Left renal pelvis (tissue), 4 donors: ENCODE measurements around the gene GOLGA6L25. TPM values are rescaled to one million over a fixed set of nuclear protein-coding genes. Genes with fewer than 3 reads are reported as not detected.
"Not testable (repeated sequence)": the region's sequence is repeated elsewhere in the genome, so short reads cannot be mapped to it uniquely, and the experiment has no call there.

Experiments used
- DNase-seq, 4 donors: peaks; one replicate each; pipeline ENCODE4 v3.0.0-alpha.2; 2013; ENCODE audit warnings: low read depth in 4 of 4, low spot score in 3 of 4
- polyA plus RNA-seq, 4 donors: library from polyadenylated mRNA; unstranded; fragments of 120-200 nt; gene quantifications; one replicate each; pipeline ENCODE4 v1.2.1, GENCODE V29; 2013; ENCODE audit not compliant: insufficient read length in 4 of 4

GOLGA6L25 gene, protein sequence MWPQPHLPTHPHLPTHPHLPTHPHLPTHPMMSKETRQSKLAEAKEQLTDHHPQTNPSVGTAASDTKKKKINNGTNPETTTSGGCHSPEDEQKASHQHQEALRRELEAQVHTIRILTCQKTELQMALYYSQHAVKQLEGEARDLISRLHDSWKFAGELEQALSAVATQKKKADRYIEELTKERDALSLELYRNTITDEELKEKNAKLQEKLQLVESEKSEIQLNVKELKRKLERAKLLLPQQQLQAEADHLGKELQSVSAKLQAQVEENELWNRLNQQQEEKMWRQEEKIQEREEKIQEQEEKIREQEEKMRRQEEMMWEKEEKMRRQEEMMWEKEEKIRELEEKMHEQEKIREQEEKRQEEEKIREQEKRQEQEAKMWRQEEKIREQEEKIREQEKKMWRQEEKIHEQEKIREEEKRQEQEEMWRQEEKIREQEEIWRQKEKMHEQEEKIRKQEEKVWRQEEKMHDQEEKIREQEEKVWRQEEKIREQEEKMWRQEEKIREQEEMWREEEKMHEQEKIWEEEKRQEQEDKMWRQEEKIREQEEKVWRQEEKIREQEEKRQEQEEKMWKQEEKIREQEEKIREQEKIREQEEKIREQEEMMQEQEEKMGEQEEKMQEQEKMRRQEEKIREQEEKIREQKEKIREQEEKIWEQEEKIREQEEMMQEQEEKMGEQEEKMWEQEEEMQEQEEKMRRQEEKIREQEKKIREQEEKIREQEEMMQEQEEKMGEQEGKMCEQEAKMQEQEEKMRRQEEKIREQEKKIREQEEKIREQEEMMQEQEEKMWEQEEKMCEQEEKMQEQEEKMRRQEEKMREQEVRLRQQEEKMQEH
- not detected for polyA plus RNA-seq

- DNase-seq, result not testable (repeated sequence)
These were observed at the start of gene GOLGA6L25 for GRCh38 chr15:28553268-28553667. Gene GOLGA6L25, plus strand, starts transcription at chr15:28553568. Its CDS starts 61 bp downstream, at chr15:28553629.

GRCh38 chr15:28508217-28508889 lies 45.0 kb upstream of the GOLGA6L25 start:
- not testable (repeated sequence) for DNase-seq

DNA sequence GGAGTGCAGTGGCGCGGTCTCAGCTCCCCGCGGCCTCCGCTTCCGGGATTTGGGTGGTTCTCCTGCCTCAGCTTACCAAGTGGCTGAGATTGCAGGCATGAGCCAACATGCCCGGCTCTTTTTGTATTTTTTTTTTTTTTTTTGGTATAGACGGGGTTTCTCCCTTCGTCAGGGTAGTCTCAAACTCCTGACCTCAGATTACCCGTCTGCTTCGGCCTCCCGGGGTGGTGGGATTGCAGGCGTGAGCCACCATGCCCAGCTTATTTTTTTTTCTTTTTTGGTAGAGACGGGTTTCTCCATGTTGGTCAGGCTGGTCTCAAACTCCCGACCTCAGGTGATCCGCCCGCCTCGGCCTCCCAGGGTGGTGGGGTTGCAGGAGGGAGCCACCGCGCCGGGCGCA lies 39.2 kb upstream of the GOLGA6L25 start:
- not testable (repeated sequence) for DNase-seq

DNA sequence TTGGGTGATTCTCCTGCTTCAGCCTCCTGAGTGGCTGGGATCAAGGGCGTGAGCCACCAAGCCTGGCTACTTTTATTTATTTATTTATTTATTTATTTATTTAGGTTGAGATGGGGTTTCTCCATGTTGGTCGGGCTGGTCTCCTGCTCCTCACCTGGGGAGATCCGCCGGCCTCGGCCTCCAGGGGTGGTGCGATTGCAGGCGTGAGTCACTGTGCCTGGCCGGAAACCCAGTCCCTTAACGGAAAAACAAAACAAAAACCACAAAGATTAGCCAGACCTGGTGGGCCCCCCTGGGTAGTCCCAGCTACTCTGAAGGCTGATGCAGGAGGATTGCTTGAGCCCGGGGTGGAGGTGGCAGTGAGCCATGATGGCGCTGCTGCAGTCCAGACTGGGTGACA lies 38.2 kb upstream of the GOLGA6L25 start:
- not testable (repeated sequence) for DNase-seq

- DNase-seq, result not testable (repeated sequence)
These were observed 20.4 kb upstream of the GOLGA6L25 start, which contains the start of gene GOLGA8G for GRCh38 chr15:28532954-28533353. Gene GOLGA8G, minus strand, starts transcription at chr15:28532971. Its CDS starts 62 bp downstream, at chr15:28532909.

DNA sequence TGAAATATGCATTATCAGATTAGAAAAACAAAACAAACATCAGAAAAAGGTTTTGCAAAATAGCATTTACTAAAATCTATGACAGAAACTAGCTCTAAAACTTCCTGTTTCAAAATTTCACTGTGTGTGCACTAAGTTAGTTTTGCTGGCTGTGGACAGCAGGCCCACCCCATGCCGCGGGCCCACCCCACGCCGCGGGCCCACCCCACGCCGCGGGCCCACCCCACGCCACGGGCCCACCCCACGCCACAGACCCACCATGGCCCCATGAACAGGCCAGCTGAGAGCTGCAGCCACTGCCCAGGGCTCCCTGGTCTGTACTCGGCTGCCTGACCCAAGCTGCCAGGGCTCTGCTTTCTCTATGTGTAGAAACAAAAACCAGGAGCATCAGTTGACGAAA lies 20.0 kb downstream of the GOLGA6L25 start:
- not testable (repeated sequence) for DNase-seq

DNA sequence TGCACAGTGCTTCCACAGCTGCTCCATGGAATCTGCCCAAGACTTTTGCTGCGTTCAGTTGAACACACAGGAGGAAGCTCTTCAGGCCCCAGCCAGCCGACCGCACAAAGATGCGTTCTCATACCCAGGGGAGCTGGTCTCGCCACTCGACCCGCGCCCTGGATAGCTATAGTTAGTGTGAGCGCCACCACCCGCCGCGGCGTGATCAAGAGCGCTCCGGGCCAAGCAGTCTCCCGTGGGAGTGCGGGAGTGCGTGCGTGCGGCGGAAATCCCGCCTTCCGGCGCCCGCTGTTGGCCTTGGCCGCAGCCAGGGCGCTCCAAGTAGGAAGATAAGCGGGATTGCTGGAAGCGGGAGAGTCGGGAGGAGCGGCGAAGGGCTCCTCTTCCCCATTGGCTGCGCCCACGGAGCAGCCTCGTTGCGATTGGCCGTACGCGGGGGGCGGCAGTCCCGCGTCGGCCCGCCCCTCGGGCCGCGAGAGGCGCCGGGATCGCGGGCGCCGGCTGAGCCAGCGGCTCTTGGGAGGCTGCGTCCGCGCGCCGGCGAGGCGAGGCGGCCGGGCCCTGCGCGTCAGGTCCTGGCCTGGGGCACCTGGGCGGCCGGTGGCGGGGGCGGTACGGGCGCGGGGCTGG lies 35.7 kb downstream of the GOLGA6L25 start:
- not testable (repeated sequence) for DNase-seq

GRCh38 chr15:28589769-28590168 lies 36.4 kb downstream of the GOLGA6L25 start:
- DNase-seq, result not testable (repeated sequence)

GRCh38 chr15:28592395-28592794 lies 39.0 kb downstream of the GOLGA6L25 start:
- DNase-seq, result not testable (repeated sequence)

- DNase-seq, result not testable (repeated sequence)
These were observed 40.2 kb downstream of the GOLGA6L25 start for GRCh38 chr15:28593424-28594129.

DNA sequence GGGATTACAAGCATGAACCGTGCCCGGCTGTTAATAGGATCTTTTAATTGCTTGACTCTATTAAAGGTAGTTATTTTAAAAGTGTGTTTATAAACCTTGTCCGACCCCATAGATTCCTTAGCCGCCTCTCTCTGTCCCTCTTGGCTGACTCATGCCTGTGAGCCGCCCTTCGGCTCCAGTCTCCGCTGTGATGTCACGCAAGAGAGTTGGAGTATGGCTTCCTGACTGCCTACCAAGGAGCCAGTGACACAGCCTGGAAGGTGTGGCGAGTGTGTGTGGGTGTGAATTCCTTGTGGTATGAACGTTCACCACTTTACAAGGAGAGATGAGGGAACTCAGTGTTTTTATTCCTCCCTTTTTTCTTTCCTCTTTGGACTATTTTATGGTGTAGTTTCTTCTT lies 44.1 kb downstream of the GOLGA6L25 start:
- DNase-seq, result not testable (repeated sequence)

DNA sequence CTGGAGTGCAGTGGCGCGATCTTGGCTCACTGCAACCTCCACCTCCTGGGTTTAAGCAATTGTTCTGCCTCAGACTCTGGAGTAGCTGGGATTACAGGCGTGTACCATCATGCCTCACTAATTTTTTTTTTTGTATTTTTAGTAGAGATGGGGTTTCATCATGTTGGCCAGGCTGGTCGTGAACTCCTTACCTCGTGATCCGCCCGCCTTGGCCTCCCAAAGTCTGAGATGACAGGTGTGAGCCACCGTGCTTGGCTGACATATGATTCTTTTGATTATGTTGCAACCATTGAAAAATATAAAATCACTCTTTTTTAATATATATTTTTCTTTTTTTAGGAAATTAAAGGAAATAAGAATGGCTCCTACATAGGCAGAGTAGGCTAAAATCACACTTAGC lies 44.8 kb downstream of the GOLGA6L25 start:
- DNase-seq, result not testable (repeated sequence)

DNA sequence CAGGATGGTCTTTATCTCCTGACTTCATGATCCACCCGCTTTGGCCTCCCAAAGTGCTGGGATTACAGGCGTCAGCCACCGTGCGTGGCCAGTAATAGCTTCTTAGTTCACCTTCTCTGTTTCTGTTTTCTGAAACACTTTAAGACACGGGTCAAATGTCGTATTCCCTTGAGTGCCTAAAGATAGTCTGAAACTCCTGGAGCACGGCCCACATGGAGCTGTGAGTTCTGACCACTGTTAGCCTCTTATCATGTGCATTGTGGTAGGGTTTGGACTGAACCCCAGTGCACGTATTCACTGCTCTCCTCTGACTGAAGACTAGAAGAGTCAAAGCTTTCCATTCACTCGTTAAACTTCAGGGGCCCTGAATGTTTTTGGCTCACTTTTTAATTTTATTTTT lies 48.8 kb downstream of the GOLGA6L25 start:
- not testable (repeated sequence) for DNase-seq

Other genes with a start within 250 kb of the GOLGA6L25 start
- 10 to 100 TPM; 36.8 to 60.4 (median 45.5) TPM for gene HERC2, start 231.4 kb upstream of the GOLGA6L25 start, polyA plus RNA-seq
- not detected for gene GOLGA6L24, start 195.5 kb upstream of the GOLGA6L25 start, polyA plus RNA-seq
- gene GOLGA8F, start 174.9 kb upstream of the GOLGA6L25 start, polyA plus RNA-seq, result under 1 TPM in 1 of 4 donors, not detected in 3; 0.31 TPM
- gene GOLGA8G, start 20.6 kb upstream of the GOLGA6L25 start, polyA plus RNA-seq, result under 1 TPM; 0.06 to 0.31 (median 0.13) TPM
- 1 to 10 TPM; 1.7 to 4.1 (median 1.9) TPM for gene GOLGA8M, start 158.9 kb downstream of the GOLGA6L25 start, polyA plus RNA-seq